HG03571 (cell line): Measurements from ENCODE around the gene AGBL4.
"Not testable (repeated sequence)": the region's sequence is repeated elsewhere in the genome, so short reads cannot be mapped to it uniquely, and the experiment has no call there.

Experiments
- ATAC-seq: cut with Tn5 transposase; IDR thresholded peaks from one replicate; pipeline ENCODE4 v1.9.1; 2021; ENCODE audit not compliant: unreplicated experiment

Gene AGBL4

DNA sequence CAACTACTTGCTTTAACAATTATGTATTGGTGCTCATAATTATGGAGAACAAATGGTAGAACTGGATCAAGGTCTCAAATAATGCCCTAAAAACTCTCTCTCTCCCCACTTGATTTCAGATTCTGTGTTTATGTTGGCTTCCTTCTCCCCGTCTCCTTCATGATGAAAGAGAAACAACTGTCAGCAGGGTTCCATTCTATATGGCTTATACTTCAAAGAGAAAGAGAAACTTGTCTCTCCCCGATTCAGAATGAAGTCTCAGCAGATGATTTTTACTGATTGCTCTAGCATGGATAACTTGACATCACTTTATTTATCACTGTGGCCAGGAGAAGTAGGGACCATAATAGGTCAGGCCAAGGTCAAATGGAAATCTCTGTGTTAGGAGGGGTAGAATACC, 575.6 kb downstream of the AGBL4 start:
- ATAC-seq: no peak

GRCh38 chr1:49436865-49437264, 586.9 kb downstream of the AGBL4 start:
- ATAC-seq: no peak

- ATAC-seq: no peak
Observed at GRCh38 chr1:49435291-49435690, 588.5 kb downstream of the AGBL4 start.

GRCh38 chr1:49424782-49425181, 599.0 kb downstream of the AGBL4 start:
- ATAC-seq: no peak

DNA sequence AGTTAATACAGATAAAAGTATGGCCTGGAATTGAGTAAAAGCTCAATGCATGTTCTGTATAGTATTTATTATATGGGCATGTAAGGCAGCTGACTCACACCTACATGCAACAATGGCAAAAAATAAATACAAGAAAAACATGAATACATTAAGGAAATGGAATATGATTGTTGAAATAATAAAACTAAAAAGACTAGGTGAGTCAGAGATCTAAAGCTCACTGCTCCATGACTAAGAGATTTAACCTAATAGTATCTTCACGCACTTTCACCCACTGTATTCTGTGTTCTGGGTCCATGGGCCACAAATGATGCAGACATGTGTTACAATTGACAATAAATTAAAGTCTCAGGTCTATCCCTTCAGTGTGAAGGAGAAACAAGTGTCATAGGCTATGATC, 607.0 kb downstream of the AGBL4 start:
- ATAC-seq: no peak

- ATAC-seq: no peak
Observed at GRCh38 chr1:49408346-49408745, 615.4 kb downstream of the AGBL4 start.

- no peak for ATAC-seq
Observed at GRCh38 chr1:49397086-49397485, 626.7 kb downstream of the AGBL4 start.

GRCh38 chr1:49394200-49394599, 629.6 kb downstream of the AGBL4 start:
- no peak for ATAC-seq

- no peak for ATAC-seq
Observed at GRCh38 chr1:49389699-49390098, 634.1 kb downstream of the AGBL4 start.

GRCh38 chr1:49364676-49365075, 659.1 kb downstream of the AGBL4 start:
- no peak for ATAC-seq

DNA sequence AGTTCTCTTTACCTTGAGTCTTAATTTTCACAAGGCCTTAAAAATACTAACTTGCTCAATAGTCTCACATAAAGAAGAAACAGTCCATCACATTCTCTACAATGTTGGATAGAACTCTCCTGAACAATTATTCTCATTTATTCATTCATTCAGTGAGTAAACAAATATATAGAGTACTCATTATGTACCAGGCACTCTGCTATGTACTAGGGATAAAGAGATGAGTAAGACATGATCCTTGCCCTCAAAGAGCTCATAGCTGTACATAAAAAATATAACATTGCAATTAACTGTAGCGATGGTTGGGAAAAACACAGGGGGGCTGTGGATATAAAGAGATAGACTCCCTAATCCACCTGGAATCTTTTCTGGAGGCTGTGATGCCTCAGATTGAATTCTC, 660.1 kb downstream of the AGBL4 start:
- no peak for ATAC-seq

- ATAC-seq: no peak
Observed at GRCh38 chr1:49358036-49358435, 665.7 kb downstream of the AGBL4 start.

- ATAC-seq: no peak
Observed at GRCh38 chr1:49356594-49356993, 667.2 kb downstream of the AGBL4 start.

- ATAC-seq: no peak
Observed at GRCh38 chr1:49351768-49352167, 672.0 kb downstream of the AGBL4 start.

- ATAC-seq: no peak
Observed at GRCh38 chr1:49346767-49347349, 676.9 kb downstream of the AGBL4 start.

DNA sequence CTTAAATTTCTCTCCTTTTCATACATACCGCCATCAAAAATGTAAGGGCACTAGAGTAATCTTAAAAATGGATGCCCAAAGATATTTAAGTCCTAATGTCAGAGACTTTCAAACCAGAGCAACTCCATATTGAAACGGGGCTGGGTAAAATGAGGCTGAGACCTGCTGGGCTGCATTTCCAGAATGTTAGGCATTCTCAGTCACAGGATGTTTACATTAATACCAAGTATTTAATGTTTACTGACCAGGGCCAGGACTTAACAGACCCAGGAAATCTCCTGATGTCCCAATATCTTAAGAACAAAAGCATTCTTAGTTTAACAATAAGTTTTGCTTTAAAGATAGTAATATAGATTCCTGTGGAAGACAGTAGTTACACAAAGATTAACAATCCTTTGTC, 683.2 kb downstream of the AGBL4 start:
- no peak for ATAC-seq

DNA sequence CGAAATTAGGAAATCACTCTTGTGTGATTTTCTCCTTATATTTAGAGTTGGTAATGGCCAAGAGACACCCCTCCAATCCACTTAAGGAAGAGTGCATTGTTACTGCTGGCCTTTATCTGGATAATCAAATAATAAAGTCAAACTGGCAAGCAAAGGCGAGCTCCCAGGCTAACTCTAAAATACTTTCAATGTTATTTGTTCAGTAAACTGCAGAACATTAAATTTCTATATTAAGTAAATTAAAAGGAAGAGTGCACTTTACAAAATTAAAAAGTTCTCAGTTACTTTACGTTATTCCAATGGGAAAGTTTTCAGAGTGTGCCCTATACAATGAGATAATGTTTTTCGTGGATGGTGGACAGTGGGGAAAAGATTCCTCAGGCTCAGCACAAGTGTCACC, 684.7 kb downstream of the AGBL4 start:
- ATAC-seq: no peak

DNA sequence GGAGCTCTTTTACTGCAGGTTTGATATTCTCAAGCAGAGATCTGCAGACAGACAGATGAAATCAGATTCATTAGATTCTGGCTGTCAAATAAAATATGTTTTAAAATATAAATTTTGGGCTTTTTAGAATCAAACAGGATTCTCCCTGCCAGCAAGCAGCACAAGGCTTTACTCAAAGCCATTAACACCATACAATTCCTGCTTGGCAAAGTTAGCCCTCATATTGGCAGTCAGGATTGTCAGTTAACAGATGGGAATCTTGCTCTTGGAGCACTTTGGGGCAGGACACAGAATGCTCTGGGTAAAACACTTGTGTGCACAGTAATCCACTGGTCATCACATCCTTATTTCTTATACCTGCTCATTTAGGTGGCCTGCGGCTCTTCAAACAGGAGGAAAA, 686.5 kb downstream of the AGBL4 start:
- no peak for ATAC-seq

DNA sequence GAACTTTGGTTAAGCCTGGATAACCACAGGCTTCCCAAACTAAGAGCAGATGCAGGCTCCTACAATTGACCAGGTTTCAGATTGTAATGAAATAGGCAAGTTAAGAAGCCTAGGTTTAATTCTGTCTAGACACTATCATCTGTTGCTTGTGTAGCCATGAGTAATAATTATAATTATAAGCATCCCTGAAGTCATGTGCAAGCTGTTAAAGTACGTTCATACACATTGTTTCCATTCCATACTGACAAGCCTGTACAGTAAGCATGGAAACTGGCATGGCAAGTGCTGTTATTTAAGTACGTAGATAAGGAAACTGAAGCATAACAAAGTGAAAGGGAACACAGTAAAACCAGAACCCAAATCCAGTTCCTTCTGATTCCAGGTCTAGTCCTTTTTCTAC, 689.8 kb downstream of the AGBL4 start:
- ATAC-seq: no peak

DNA sequence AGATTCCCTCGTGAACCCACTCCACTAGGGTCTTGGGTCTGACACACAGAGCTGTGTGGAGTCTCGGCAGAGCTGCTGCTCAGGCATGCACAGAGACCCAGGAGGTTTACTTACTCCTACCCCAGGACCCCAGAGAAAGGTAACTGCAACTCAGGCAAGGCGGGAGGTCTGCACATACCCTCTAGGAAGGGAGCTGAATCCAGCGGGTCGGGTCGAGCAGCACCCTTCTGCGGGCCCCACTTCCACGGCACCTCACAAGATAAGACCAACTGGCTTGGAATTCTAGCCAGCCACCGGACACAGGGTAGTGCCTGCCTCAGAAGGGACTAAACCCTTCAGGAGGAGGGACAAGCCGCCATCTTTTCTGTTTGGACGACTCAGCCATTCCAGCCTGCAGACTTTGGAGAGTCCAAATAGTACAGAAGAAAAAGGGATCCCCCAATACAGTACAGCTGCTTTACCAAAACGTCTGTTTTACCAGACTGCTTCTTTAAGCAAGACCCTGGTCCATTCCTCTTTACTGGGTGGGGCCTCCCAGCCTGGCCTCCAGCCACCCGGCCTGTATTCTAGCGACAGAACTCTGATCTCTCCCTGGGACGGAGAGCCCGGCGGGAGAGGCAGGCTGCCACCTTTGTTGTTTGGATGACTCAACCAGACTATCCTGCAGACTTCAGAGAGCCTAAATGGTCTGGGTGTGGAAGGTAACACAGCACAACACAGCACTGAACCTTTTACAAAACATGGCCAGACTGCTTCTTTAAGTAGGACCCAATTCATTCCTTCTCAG, 692.5 kb downstream of the AGBL4 start:
- ATAC-seq: no peak

DNA sequence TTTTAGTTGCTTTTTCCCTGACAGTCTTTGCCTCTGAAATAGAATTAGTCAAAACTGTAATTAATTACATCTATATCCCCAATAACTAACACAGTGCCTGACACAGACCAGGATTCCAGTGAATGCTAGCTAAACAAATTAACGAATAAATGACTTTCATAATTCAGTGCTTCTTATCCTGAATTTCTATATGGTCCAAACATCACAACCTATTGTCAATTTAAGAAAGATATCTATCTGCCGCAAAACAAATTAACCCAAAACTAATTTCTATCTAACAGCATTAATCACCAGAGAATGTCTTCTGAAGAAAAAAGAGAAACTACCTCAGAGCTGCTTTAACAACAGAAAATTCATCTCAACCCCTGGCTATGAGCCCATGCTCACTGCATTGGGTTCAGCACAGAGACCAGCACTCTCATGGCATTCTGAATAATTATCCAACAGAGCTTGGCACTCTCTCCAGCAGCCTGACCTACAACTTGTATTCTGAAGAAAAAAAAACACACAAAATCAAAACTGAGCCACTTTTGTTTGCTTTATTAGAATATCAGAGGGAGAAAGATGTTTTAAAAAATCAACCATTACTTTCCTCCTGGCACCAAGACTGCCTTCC, 699.7 kb downstream of the AGBL4 start:
- ATAC-seq: no peak

- ATAC-seq: not testable (repeated sequence)
Observed at GRCh38 chr1:49320493-49320892, 703.3 kb downstream of the AGBL4 start.
